Cardiac septum (tissue), 1 donor: Measurements from ENCODE around the gene MFN2. TPM values are rescaled to one million over a fixed set of nuclear protein-coding genes. Genes with fewer than 3 reads are reported as not detected.
"Not testable (repeated sequence)": the region's sequence is repeated elsewhere in the genome, so short reads cannot be mapped to it uniquely, and the experiment has no call there.

Source experiments
- DNase-seq: peaks from one replicate; pipeline ENCODE4 v3.0.0-alpha.2; 2020; ENCODE audit warnings: low spot score
- intact Hi-C: fragments of 100-400 bp; cut with DNase I; formaldehyde crosslinking; loops from one replicate; pipeline ENCODE4 v1.14.0; 2022
- total RNA-seq: library from RNA; stranded (reverse); fragmentation: NEBNext Ultra II Directional; extraction: Animal tissue kit (Norgen Biotek cat#: 25700); gene quantifications from one replicate; pipeline ENCODE4 v1.2.1, GENCODE V29; 2021
- donor health status: DM: no; HTN: no; CAD: no.

Gene MFN2
- total RNA-seq, 1 donor from 2014 or later, result 619 TPM

DNA sequence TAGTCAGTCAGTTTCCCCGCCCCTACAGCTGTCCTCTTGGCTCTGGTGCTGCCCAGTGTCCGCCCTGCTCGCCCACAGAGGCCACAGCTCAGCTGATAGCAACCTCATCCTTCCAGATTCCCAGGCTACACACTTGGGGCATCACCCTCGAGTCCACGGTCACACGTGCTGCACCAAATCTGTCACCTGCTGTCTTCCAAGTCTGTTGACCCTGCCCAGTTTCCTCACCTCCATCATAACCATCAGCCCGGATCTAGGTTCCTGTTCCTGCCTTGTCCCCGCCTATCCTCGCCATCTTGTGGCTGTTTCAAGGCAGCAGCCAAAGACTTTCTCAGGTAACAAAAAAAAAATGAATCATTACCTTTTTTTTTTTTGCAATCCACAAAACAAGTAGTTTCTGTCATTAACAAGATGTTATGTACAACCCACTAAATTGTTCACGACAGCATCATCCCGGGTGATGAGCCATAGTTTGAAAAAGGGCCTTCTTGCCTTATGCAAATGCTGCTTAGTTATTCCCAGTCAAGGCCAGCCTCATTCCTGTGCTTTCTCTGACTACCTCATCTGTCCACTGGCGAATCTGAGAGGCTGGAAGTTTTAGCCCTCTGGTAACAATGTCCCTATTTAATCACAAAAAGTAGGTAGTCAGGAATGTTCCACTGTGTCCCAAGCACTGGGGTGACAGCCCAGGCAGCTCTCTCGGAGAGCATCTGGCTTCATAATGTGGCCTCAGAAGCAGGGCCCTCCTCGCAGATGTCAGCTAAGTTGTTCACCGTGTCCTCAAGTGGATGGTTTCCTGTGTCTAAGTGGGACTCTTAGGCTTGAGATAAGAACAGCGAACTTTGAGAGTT is 34.1 kb downstream of the MFN2 start:
- no peak for DNase-seq
- intact Hi-C loops, result no loop called here

DNA sequence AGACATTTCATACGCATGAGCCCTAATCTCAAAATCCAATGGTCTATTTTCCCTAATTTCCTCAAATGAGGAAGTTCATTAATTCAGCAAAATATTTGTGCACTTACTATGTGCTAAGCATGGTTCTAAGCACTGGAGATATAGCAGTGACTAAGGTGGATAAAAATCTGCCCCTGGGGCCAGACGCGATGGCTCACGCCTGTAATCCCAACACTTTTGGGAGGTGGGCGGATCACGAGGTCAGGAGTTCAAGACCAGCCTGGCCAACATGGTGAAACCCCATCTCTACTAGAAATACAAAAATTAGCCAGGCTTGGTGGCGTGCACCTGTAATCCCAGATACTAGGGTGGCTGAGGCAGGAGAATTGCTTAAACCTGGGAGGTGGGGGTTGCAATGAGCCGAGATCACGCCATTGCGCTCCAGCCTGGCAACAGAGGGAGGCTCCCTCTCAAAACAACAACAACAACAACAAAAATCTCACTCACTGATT is 34.8 kb downstream of the MFN2 start:
- intact Hi-C loops, result no loop called here
- DNase-seq, result no peak

DNA sequence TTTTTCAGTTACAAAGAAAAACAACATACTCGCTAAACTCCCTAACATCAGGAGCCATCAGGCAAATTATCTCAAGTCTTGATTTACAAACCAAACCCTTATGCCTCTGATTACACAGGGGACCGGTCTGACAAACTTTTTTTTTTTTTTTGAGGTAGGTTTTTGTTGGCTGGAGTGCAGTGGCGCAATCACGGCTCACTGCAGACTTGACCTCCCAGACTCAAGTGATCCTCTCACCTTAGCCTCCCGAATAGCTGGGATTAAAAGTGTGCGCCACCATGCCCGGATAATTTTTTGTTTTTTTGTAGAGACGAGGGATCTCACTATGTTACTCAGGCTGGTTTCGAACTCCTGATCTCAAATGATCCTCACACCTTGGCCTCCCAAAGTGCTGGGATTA is 35.3 kb downstream of the MFN2 start:
- DNase-seq, result no peak
- intact Hi-C loops, result no loop called here

DNA sequence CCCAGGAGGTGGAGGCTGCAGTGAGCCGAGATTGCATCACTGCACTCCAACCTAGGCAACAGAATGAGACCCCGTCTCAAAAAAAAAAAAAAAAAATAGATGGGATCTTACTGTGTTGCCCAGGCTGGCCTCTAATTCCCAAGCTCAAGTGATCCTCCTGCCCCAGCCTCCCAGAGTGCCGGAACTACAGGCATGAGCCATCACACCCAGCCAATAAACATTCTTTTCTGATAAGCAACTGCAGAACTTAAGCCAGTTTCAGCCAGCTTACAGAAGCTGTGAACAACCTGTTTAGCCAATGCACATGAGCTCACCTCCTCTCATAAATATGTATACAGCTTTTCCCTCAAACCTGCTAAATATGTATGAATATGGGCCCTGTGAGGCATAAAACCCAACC is 35.9 kb downstream of the MFN2 start:
- intact Hi-C loops, result no loop called here
- no peak for DNase-seq

DNA sequence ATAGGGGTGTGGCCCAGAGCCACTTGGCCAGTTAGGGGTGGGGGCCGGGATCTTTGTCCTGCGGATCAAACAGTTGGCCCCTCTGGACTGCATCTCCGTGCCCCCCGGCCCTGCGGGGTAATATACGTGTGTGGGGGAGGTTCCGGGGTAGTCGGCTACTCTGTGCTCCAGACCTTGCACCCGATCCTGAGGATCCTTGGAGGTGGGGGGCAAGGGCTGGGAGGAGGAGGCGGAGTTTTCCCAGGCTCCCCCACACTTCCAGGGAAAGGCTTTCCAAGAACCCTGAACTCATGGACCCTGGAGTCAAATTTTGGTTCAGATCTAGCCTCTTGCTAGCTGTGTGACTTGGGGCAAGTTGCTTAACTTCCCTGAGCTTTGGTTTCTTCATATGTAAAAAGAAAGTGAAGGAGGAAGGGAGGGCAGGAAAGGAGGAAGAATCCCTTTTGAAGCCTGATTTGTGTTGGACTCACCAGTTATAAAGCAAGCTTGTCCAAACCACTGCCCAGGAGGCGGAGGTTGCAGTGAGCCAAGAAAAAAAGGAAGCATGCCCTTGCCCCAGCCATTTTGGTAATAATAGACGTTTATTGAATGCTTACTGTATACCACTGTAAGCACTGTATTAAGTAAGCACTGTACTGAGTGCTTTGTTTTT is 39.7 kb downstream of the MFN2 start:
- no peak for DNase-seq
- intact Hi-C loops, result no loop called here

DNA sequence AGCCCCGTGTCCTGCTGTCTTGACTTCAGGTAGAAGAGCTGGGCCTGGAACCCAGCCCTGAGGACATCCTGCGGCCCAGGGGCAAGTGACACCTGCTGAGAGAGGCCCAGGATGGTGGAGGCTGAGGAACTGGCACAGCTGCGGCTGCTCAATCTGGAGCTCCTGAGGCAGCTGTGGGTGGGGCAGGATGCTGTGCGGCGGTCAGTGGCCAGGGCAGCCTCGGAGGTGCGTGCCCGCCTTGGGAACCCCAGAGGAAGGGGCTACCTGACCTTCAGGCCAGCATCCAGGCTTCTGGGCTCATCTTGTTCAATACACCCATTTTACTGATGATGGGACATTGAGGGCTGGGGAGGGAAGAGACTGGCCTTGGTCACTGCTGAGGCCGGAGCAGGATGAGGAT is 41.4 kb downstream of the MFN2 start:
- intact Hi-C loops, result no loop called here
- no peak for DNase-seq

DNA sequence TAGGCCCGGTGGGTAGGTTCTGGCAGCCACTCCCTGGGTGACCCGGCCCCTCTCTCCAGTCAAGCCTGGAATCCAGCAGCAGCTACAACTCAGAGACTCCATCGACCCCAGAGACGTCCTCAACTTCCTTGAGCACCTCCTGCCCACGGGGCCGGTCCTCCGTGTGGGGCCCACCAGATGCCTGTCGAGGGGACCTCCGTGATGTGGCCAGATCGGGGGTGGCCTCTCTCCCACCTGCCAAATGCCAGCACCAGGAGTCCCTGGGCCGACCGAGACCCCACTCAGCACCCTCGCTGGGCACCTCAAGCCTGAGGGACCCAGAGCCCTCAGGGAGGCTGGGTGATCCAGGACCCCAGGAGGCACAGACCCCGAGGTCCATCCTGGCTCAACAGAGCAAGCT is 41.8 kb downstream of the MFN2 start:
- DNase-seq, result no peak
- intact Hi-C loops, result no loop called here

DNA sequence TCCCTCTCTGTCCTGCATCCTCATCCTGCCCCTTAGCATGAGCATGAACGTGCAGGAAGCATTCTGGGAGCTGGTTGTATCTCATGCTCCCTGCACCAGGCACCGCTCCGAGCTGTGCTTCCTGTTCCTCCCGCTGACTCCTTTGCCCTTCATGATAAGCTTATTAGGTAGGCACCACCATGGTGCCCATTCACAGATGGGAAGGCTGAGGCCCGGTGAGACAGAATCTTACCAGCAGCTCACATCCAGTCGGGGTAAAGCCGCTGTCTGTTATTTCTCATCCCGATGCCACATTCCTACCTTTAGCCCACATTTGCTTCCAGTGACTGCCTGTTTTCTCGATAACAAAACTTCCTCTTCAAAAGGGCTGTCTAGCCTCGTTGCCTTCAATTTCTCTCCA is 46.3 kb downstream of the MFN2 start:
- no peak for DNase-seq
- intact Hi-C loops, result loop anchor here (5.0 kb wide), 1 partner anchor 114 kb away; no protein-coding TSS in a partner anchor

DNA sequence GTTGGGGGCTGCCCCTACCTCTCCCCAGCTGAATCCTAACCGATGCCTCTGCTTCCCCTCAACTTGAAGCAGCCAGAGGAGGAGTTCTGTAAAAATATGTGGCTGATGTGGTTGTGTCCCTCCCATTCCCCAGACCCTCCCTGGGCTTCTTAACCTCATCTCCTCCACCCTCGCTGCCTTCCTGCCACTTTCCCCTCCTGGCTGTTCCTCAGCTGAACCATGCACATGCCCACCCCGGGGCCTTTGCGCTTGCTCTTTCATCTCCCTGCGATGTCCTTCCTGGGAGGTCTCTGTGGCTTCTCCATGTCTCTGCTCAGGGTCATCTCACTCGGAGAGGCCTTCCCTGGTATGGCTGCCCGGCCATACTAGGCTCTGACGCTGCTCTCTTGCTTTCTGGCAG is 48.0 kb downstream of the MFN2 start:
- intact Hi-C loops, result loop anchor here (5.0 kb wide), 1 partner anchor 116 kb away; no protein-coding TSS in a partner anchor
- DNase-seq, result no peak

DNA sequence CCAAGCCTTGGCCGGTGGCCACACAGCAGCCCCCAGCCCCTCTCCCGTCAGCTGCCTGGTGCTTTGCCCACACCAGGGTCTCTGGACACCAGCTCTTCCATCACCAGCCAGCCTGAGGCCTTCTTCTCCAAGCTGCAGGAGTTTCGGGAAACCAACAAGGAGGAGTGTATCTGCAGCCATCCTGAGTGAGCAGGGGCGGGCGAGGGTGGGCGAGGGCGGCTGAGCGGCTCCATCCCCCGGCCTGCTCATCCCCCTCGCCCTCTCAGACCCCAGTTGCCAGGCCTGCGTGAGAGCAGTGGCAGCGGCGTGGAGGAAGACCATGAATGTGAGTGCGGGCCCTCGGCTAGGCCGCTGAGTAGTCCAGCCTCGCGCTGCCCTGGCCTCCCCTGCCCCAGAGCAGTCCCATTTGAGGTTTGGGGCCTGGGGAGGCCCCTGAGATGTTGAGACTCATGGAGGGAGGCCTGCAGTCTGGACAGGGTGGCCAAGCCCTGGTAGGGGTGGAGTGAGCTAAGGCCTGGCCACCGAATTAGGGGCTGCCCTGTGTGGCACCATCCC is 48.8 kb downstream of the MFN2 start:
- no peak for DNase-seq
- intact Hi-C loops, result loop anchor here (5.0 kb wide), 1 partner anchor 117 kb away; no protein-coding TSS in a partner anchor

DNA sequence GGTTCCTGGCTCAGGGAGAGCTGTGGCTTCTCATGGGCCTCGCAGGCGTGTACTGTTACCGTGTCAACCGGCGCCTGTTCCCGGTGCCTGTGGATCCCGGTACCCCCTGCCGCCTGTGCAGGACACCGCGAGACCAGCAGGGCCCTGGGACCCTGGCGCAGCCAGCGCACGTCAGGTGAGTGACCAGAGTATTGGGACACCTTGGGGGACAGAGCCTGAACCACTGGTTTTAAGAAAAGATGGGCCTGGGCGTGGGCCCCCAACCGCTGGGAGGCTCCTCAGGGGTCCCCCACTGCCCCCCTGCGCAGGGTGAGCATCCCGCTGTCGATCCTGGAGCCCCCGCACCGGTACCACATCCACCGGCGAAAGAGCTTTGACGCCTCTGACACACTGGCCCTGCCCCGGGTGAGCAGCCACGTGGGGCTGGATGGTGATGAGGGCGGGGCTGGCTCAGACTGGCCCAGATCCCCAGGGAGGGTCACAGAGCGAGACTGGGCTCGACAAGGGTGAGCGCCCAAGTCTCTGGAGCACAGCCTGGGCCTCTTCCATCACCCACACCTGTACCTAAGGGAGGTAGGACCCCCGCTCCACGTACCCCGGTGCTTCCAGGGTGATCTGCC is 49.6 kb downstream of the MFN2 start:
- no peak for DNase-seq
- intact Hi-C loops, result loop anchor here (5.0 kb wide), 2 partner anchors 118 to 193 kb away; no protein-coding TSS in a partner anchor

DNA sequence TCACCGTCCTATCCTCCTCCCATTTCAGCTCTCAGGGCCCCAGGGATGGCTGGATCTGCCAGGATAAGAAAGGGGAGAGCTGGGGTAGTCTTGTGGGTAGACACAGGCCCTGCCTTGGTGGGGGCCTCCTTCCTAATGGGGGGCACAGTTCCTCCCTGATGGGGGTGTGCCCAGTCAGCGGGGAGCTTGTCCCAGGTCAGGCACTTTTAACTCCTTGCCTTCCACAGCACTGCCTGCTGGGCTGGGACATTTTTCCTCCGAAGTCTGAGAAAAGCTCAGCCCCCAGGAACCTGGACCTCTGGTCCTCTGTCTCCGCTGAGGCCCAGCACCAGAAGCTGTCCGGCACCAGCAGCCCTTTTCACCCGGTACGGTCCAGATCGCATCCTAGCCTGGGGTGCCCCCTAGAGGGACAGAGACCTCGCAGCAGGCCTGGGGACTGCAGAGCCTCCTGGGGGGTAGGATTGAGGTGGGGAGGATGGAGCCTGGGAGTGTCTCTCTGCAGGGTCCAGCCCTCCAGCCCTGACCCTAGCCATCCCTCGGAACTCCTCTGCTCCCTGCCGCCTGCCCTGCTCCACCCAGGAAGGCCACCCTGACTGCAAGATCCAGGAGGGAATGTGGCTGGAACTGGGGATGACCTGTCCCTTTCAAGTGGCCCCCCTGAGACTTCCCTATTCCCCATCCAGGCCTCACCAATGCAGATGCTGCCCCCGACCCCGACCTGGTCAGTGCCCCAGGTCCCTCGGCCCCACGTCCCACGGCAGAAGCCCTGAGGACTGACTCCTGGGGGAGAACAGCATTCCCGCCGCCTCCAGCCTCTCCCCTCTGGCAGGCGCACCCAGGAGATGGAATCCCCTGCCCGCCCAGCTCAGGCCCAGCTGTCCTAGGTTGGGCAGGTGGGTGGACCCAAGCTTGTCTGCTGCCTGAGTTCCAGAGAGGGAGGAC is 51.1 kb downstream of the MFN2 start:
- no peak for DNase-seq
- intact Hi-C loops, result loop anchor here (5.0 kb wide), 1 partner anchor 194 kb away; no protein-coding TSS in a partner anchor

DNA sequence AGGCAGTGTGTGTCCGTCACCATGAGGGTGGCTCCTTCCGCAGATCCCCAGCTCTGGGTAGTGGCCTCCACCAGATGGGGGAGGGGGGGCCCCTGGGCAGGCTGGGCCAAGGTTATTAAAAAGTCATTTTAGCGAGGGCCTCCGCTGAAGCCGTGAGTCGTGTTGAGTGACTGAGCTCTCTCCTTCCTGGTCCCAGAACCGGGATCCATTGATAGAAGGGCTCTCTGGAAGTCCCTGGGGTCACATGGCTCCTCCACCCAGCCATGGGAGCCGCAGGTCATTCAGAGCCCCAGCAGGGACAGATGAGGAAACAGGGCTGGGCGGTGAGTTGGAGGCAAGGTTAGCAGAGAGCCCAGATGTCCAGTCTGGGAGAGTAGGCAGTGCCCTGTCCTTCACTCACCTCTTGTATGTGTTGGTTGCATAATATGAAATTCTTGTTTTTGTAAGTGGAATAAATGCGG is 51.9 kb downstream of the MFN2 start:
- no peak for DNase-seq
- intact Hi-C loops, result loop anchor here (5.0 kb wide), 1 partner anchor 195 kb away; no protein-coding TSS in a partner anchor

DNA sequence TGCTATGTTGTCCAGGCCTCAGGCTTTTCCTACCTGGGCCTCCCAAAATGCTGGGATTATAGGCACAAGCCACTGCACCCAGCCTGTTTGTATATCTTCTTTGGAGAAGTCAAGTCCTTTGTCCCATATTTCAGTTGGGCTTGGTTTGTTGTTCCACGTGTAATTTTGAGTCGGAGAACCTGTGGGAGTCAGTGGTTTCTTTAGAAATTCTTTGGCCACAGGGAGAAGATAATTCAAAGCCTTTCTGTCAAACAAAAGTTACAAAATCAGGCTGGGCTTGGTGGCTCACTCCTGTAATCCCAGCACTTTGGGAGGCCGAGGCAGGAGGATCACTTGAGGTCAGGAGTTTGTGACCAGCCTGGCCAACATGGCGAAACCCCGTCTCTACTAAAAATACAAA is 53.2 kb downstream of the MFN2 start:
- not testable (repeated sequence) for DNase-seq
- intact Hi-C loops, result loop anchor here (5.0 kb wide), 1 partner anchor 196 kb away; no protein-coding TSS in a partner anchor

DNA sequence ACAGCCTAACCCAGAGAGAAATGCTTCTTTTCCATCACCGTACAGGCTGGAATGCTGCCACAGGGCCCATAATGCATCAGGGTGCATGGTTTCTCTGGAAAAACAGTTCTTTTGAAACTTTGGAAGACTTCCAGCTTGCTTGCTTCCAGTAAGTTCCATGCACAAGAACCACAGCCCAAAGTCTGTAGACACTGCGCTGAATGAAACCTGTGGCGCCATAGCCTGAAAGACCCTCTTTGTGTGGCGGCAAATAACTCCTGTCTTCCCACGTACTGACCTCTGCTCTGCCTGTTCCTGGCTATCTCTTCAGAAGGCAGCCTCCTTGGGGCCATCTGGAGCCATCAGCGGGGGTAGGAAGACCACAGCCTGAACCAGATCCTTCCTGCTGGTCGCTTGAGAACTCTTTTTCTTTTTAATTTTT is 54.1 kb downstream of the MFN2 start:
- intact Hi-C loops, result loop anchor here (5.0 kb wide), 1 partner anchor 197 kb away; no protein-coding TSS in a partner anchor
- DNase-seq, result no peak

DNA sequence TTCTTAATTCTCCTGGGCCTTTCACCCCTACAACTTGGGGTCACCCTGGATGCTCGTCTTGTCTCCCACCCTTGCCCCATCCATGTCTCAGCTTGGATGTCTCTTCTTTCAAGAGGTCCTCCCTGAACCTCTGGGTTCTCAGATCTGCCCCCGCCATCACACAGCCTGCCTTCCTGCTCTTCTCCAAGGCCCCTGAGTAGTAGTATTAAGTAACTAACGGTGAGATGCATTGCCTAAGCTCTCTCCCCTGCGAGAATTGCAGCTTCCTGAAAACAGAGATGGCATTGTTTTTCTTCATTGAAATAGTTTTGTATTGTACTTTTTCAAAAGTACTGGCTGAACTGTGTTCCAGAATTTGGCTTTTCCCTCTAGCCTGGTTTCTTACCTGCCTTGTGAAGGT is 55.1 kb downstream of the MFN2 start:
- DNase-seq, result no peak

DNA sequence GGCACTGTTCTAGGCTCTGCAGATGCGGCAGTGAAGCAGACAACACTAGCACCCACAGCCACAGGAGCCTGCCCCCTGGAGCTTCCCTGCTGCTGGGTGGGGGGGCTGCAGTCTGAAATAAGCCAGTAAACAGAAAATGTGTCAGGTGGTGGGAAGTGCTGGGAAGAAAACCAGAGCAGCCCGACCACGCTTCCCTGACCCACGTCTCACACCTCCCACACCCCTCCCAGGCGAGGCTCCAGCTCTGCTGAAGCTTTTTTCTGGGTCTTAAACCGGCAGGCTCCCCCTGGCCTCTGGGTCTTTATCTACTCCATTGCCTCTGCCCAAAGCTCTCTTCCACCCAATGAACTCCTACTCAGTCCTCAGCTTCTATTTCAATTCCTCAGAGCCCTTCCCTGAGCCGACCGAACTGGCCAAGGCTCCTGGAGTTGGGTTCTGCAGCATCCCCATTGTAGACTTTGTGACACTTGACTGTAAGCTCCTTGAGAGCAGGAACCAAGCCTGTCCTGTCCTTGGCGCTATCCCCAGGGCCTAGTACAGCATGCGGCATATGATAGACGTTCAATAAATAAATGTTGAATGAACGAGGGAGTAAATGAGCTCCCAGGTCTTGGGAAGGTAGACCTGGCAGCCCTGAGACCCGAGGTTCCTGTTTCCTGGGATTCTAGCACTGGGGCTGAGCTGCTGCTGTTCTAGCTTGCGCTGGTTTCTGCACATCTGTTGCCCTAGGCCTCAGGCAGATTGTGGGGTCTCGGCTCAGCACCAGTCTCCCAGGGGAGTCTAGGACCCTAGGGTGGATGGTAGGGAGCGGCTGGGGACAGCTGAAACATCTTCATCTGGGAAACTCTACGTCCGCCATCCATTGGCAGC is 57.5 kb downstream of the MFN2 start:
- intact Hi-C loops, result no loop called here
- DNase-seq, result no peak

More for the DNA sequence above, 55.1 kb downstream of the MFN2 start:
- intact Hi-C loops, result no loop called here
